SK-N-SH (cell line): Measurements from ENCODE around the gene PER3. TPM values are rescaled to one million over a fixed set of nuclear protein-coding genes. Genes with fewer than 3 reads are reported as not detected.
A peak's percentile ranks its signal among the peaks of the same experiment; 100 is the strongest.

Experiments used
- CTCF ChIA-PET: fragments of 300-600, 350-600 bp; formaldehyde crosslinking; extraction: SDS; loops from one replicate; lab custom pipeline; 2021; lab: Yijun Ruan, JAX
- POLR2A ChIA-PET: fragments of 350-600 bp; sonication (Branson Sonifier 250); formaldehyde crosslinking; extraction: SDS; loops from one replicate; lab custom pipeline; 2020; ENCODE audit warnings: antibody characterized with exemption, inconsistent platforms; lab: Yijun Ruan, JAX
- DNase-seq: peaks from one replicate; pipeline ENCODE4 v3.0.0; 2012
- H2AFZ ChIP-seq: fragments of 200-600 bp; sonication (generic); 2 replicates; pipeline ENCODE4 v1.8.1; 2016; ENCODE audit warnings: antibody characterized with exemption, mild to moderate bottlenecking, low read depth
- H3F3A ChIP-seq: fragments of 200-600 bp; sonication (generic); replicated peaks from 2 replicates; pipeline ENCODE3; 2016; ENCODE audit warnings: antibody characterized with exemption, mild to moderate bottlenecking; ENCODE audit not compliant: insufficient read depth
- H3K27ac ChIP-seq, 2 experiments: fragments of 200-500 bp in 1 of 2; fragments of 200-600 bp in 1 of 2; sonication (Bioruptor generic) in 1 of 2; sonication (generic), shearing (Covaris generic) in 1 of 2; 2 replicates each; pipeline versions ENCODE4 v1.5.1 to v1.6.1; 2014 to 2016; ENCODE audit warnings: low read depth in 2 of 2, inconsistent platforms in 1 of 2, low read length in 1 of 2, mild to moderate bottlenecking in 1 of 2, mixed read lengths in 1 of 2
- H3K27me3 ChIP-seq: fragments of 200-600 bp; sonication (generic), shearing (Covaris generic); 2 replicates; pipeline ENCODE4 v1.6.1; 2016; ENCODE audit warnings: mixed run types; ENCODE audit not compliant: insufficient read depth
- H3K36me3 ChIP-seq, 2 experiments: fragments of 200-500 bp in 1 of 2; fragments of 200-600 bp in 1 of 2; sonication (Bioruptor generic) in 1 of 2; sonication (generic) in 1 of 2; replicated peaks in 1 of 2; 2 replicates each; pipeline versions ENCODE3 to v1.5.1; 2014 to 2016; ENCODE audit warnings: low read length in 1 of 2, mild to moderate bottlenecking in 1 of 2; ENCODE audit not compliant: insufficient read depth in 2 of 2, control insufficient read depth in 1 of 2
- H3K4me1 ChIP-seq, 2 experiments: fragments of 200-500 bp in 1 of 2; fragments of 200-600 bp in 1 of 2; sonication (Bioruptor generic) in 1 of 2; sonication (generic), shearing (Covaris generic) in 1 of 2; 2 replicates each; pipeline versions ENCODE4 v1.5.1 to v1.6.1; 2014 to 2016; ENCODE audit warnings: low read depth in 1 of 2, low read length in 1 of 2, mixed run types in 1 of 2; ENCODE audit not compliant: insufficient read depth in 2 of 2, control insufficient read depth in 1 of 2
- H3K4me2 ChIP-seq: fragments of 200-600 bp; sonication (generic), shearing (Covaris generic); 2 replicates; pipeline ENCODE4 v1.6.1; 2017; ENCODE audit warnings: mixed run types
- H3K4me3 ChIP-seq, 2 experiments: fragments of 200-500 bp in 1 of 2; fragments of 200-600 bp in 1 of 2; sonication (Bioruptor generic) in 1 of 2; sonication (generic), shearing (Covaris generic) in 1 of 2; 2 replicates each; pipeline versions ENCODE4 v1.5.1 to v1.8.1; 2014 to 2016; ENCODE audit warnings: low read depth in 2 of 2, inconsistent platforms in 1 of 2, low read length in 1 of 2, mild to moderate bottlenecking in 1 of 2, mixed read lengths in 1 of 2, moderate library complexity in 1 of 2
- H3K79me2 ChIP-seq: fragments of 200-600 bp; sonication (generic); 2 replicates; pipeline ENCODE4 v1.8.1; 2017; ENCODE audit warnings: mild to moderate bottlenecking; ENCODE audit not compliant: insufficient read depth
- H3K9ac ChIP-seq: fragments of 200-600 bp; sonication (generic); 2 replicates; pipeline ENCODE4 v1.6.1; 2017; ENCODE audit warnings: mixed run types
- H3K9me2 ChIP-seq: fragments of 200-600 bp; sonication (generic); 2 replicates; pipeline ENCODE4 v1.6.1; 2017; ENCODE audit warnings: mixed run types
- H3K9me3 ChIP-seq: fragments of 200-600 bp; sonication (generic); 2 replicates; pipeline ENCODE4 v1.6.1; 2017; ENCODE audit warnings: mixed run types, mild to moderate bottlenecking, moderate library complexity
- H4K20me1 ChIP-seq: fragments of 200-600 bp; sonication (generic); 2 replicates; pipeline ENCODE4 v1.6.1; 2017; ENCODE audit warnings: mild to moderate bottlenecking, mixed run types; ENCODE audit not compliant: insufficient read depth
- FOSL2 ChIP-seq: IDR thresholded peaks from 2 replicates; pipeline ENCODE4 v1.4.0; 2012; ENCODE audit warnings: low read depth, mild to moderate bottlenecking, moderate library complexity, borderline replicate concordance
- GATA2 ChIP-seq: sonication (generic); formaldehyde crosslinking; IDR thresholded peaks from 2 replicates; pipeline ENCODE4 v1.5.0; 2020; ENCODE audit warnings: mild to moderate bottlenecking, missing genetic modification reagents
- IRF3 ChIP-seq: fragments of 150-350 bp; IDR thresholded peaks from 2 replicates; pipeline ENCODE4 v1.6.1; 2016; ENCODE audit warnings: mild to moderate bottlenecking, low read depth, low read length
- MEF2A ChIP-seq: IDR thresholded peaks from 2 replicates; pipeline ENCODE4 v1.4.0; 2012; ENCODE audit warnings: low read depth, borderline replicate concordance
- NFIC ChIP-seq: IDR thresholded peaks from 2 replicates; pipeline ENCODE4 v1.4.0; 2012; ENCODE audit warnings: borderline replicate concordance
- NRF1 ChIP-seq: IDR thresholded peaks from 2 replicates; pipeline ENCODE4 v1.6.1; 2012; ENCODE audit warnings: low read depth, mild to moderate bottlenecking, low read length
- PBX3 ChIP-seq: IDR thresholded peaks from 2 replicates; pipeline ENCODE4; 2012
- POLR2AphosphoS5 ChIP-seq: IDR thresholded peaks from 2 replicates; pipeline ENCODE4 v1.6.1; 2012; ENCODE audit warnings: low read depth, low read length
- REST ChIP-seq: IDR thresholded peaks from 2 replicates; pipeline ENCODE4 v1.6.1; 2012; ENCODE audit warnings: mild to moderate bottlenecking, low read depth, low read length, moderate library complexity
- RXRA ChIP-seq: IDR thresholded peaks from 2 replicates; pipeline ENCODE4 v1.4.0; 2012; ENCODE audit warnings: low read depth, mild to moderate bottlenecking, borderline replicate concordance
- TEAD4 ChIP-seq: IDR thresholded peaks from 2 replicates; pipeline ENCODE4 v1.4.0; 2012; ENCODE audit warnings: mild to moderate bottlenecking, borderline replicate concordance; ENCODE audit not compliant: insufficient read depth
- YY1 ChIP-seq: IDR thresholded peaks from 2 replicates; pipeline ENCODE4 v1.4.0; 2012; ENCODE audit warnings: low read depth, mild to moderate bottlenecking
- WGBS: methylation state at CpG from one replicate; pipeline ENCODE4 v1.1.6; 2017; ENCODE audit warnings: low lambda C conversion rate; 5-methylcytosine and 5-hydroxymethylcytosine counted together
- polyA plus RNA-seq, 3 experiments: library from polyadenylated mRNA; depleted of rRNA; stranded (reverse); fragments of >200 nt; gene quantifications; 2 replicates each; pipeline ENCODE4 v1.2.3, GENCODE V29; 2012

PER3 gene
- polyA plus RNA-seq, 1 of the 3 experiments (the other 2 are of a cell fraction) = 6.0 TPM

GRCh38 chr1:7771823-7772299, 12.2 kb upstream of the PER3 start:
- H3K4me1 ChIP-seq = peaks cover 5 to 19% of the 10 kb centered on the region in 2 experiments; a peak in 3 of 4 replicates
- WGBS = 8% methylated on average over 12 of the region's 12 CpGs
- TF ChIP-seq NRF1 (no peak), FOSL2 (no peak), PBX3 (no peak), MEF2A (no peak), GATA2 (CRISPR knock-in tag) (no peak), YY1 (no peak), TEAD4 (no peak), RXRA (no peak), REST (no peak), NFIC (no peak), POLR2AphosphoS5 (no peak), IRF3 (no peak)
- H3K36me3 ChIP-seq = peaks cover 27 to 28% of the 10 kb centered on the region in 2 experiments
- ChIA-PET POLR2A (interaction anchor here (1.2 to 1.4 kb wide), 3 partner anchors 68 to 104 kb away, joined by 3 to 7 read pairs (median 5); no protein-coding TSS in a partner anchor), CTCF (interaction anchor here (12.6 to 14.6 kb wide), 2 partner anchors 19 to 104 kb away, joined by 112 to 139 read pairs; no protein-coding TSS in a partner anchor)
- no peak overlapping the region for H2AFZ ChIP-seq
- no peaks in the 10 kb centered on the region for H3K9me3 ChIP-seq
- DNase-seq = no peak
- peaks cover 55% of the 10 kb centered on the region for H3K79me2 ChIP-seq
- H3K4me3 ChIP-seq = peak overlapping the region; percentile 67 to 98
- peaks cover 5% of the 10 kb centered on the region for H3F3A ChIP-seq
- peaks cover 27% of the 10 kb centered on the region for H4K20me1 ChIP-seq
- no peaks in the 10 kb centered on the region for H3K9me2 ChIP-seq
- peak overlapping the region; percentile 71 to 75; a peak in 3 of 4 replicates for H3K27ac ChIP-seq
- peak overlapping the region; percentile 87 for H3K4me2 ChIP-seq
- peak overlapping the region; percentile 85 for H3K9ac ChIP-seq
- H3K27me3 ChIP-seq = no peaks in the 10 kb centered on the region
